OCI-LY7 (cell line): ENCODE measurements around the gene PEX14. TPM values are rescaled to one million over a fixed set of nuclear protein-coding genes. Genes with fewer than 3 reads are reported as not detected.

Experiments
- BruUV-seq: library from RNA; stranded (reverse); fragments of 400-500 nt; replicated peaks from 2 replicates; lab custom pipeline; 2021; lab: Mats Ljungman, UMichigan
- CTCF ChIA-PET: fragments of 300-600 bp; sonication (Branson Sonifier 250); formaldehyde crosslinking; loops from one replicate; lab custom pipeline; 2022; ENCODE audit warnings: antibody characterized with exemption; ENCODE audit not compliant: unreplicated experiment; lab: Charles Lee
- POLR2A ChIA-PET: fragments of 300-600 bp; sonication (Branson Sonifier 250); formaldehyde crosslinking; loops from one replicate; lab custom pipeline; 2022; ENCODE audit warnings: antibody characterized with exemption; lab: Charles Lee
- DNase-seq: peaks from one replicate; pipeline ENCODE4 v3.0.0-alpha.2; 2015; ENCODE audit warnings: low spot score
- H2AFZ ChIP-seq: fragments of 200-600 bp; sonication (generic), shearing (Covaris generic); 2 replicates; pipeline ENCODE4 v1.6.1; 2014; ENCODE audit warnings: mild to moderate bottlenecking, antibody characterized with exemption, low read length, moderate library complexity
- H3K27ac ChIP-seq: fragments of 200-600 bp; sonication (generic); 2 replicates; pipeline ENCODE4 v1.5.1; 2014; ENCODE audit warnings: mixed run types, low read depth, mild to moderate bottlenecking, moderate library complexity, low read length, inconsistent platforms; ENCODE audit not compliant: poor library complexity, severe bottlenecking
- H3K36me3 ChIP-seq: fragments of 200-600 bp; sonication (generic); 2 replicates; pipeline ENCODE4 v1.6.1; 2014; ENCODE audit warnings: mild to moderate bottlenecking, antibody characterized with exemption, low read length, moderate library complexity, mixed read lengths; ENCODE audit not compliant: insufficient read depth
- H3K4me1 ChIP-seq: fragments of 200-600 bp; sonication (generic); 2 replicates; pipeline ENCODE4 v1.5.1; 2014; ENCODE audit warnings: mild to moderate bottlenecking, low read length; ENCODE audit not compliant: insufficient read depth, poor library complexity, severe bottlenecking
- H3K4me2 ChIP-seq: fragments of 200-600 bp; sonication (generic); 2 replicates; pipeline ENCODE4 v1.6.1; 2014; ENCODE audit warnings: mild to moderate bottlenecking, low read length
- H3K4me3 ChIP-seq: fragments of 200-600 bp; sonication (generic); 2 replicates; pipeline ENCODE4 v1.5.1; 2014; ENCODE audit warnings: mild to moderate bottlenecking, low read depth, low read length; ENCODE audit not compliant: poor library complexity, severe bottlenecking
- H3K79me2 ChIP-seq: fragments of 200-600 bp; sonication (generic); 2 replicates; pipeline ENCODE4 v1.6.1; 2016; ENCODE audit warnings: low read depth, mild to moderate bottlenecking, low read length, moderate library complexity, mixed read lengths; ENCODE audit not compliant: insufficient read depth
- H3K9me2 ChIP-seq: fragments of 200-600 bp; sonication (generic); 2 replicates; pipeline ENCODE4 v1.6.1; 2016; ENCODE audit warnings: mild to moderate bottlenecking, low read length, mixed read lengths; ENCODE audit not compliant: insufficient read depth
- H3K9me3 ChIP-seq: fragments of 200-600 bp; sonication (generic); 2 replicates; pipeline ENCODE4 v1.6.1; 2014; ENCODE audit warnings: mild to moderate bottlenecking, mixed run types, low read length, mixed read lengths
- H4K20me1 ChIP-seq: fragments of 200-600 bp; sonication (generic); 2 replicates; pipeline ENCODE4 v1.6.1; 2014; ENCODE audit warnings: mild to moderate bottlenecking, antibody characterized with exemption, low read length, moderate library complexity, mixed read lengths; ENCODE audit not compliant: insufficient read depth
- CTCF ChIP-seq: fragments of 200-600 bp; sonication (generic); conservative IDR thresholded peaks from 2 replicates; pipeline ENCODE4 v1.5.1; 2014; ENCODE audit warnings: mild to moderate bottlenecking, antibody characterized with exemption, low read length, moderate library complexity, mixed read lengths
- EZH2phosphoT487 ChIP-seq: fragments of 200-600 bp; sonication (generic); IDR thresholded peaks from 2 replicates; pipeline ENCODE4 v1.6.1; 2018; ENCODE audit warnings: low read depth, borderline replicate concordance, mild to moderate bottlenecking, mixed run types, antibody characterized with exemption, low read length, moderate library complexity, mixed read lengths
- intact Hi-C: fragments of 100-400 bp; cut with micrococcal nuclease; formaldehyde crosslinking; loops from one replicate; pipeline ENCODE4 v1.10.0; 2022; ENCODE audit not compliant: unreplicated experiment
- total RNA-seq, 2 experiments: library from RNA; depleted of rRNA in 1 of 2; stranded (reverse); fragments of >200 nt in 1 of 2; shearing (Covaris generic) in 1 of 2; gene quantifications; 2 replicates each; pipeline ENCODE4 v1.2.3, GENCODE V29; 2014 to 2022

PEX14 gene
- total RNA-seq, 2 experiments from 2014 or later = 14.6 to 24.3 TPM

DNA sequence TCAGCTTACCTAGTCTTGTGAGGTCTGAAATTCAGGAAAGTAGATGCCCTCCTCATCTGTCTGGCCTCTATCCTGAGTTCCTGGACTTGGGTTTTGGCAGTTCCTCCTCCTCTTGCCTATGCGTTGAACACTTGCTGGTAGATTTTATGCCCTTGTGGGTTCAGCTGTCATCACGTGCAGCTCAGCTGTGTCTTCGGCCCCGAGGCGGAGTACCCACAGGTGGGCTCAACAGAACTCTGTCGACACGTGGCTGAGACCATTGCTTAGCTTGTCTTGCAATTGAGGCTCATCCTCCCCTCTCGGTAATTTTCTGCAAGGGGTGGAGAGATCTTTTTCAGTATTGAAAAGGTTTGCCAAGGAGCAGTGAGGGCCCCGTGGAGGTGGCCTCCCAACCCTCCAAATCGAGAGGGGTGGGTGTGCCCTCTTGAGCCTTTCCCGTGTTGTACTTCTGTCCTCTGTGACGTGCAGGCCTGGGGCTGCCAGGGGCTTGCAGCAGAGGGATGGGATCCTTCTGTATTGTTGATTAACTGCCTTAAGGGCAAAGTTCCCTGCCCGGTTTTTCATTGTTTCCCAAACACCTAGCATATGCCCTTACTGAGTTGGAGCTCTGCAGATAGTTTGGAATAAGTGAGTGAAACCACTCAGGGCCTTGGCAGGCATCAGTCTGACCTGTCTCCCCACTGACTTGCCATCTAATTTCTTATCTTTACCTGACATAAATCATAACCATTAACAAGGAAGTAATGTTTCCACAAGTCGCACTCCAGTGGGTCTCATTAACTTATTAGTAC lies 41.6 kb upstream of the PEX14 start:
- Histone ChIP-seq H3K4me2 (peak overlapping the region; percentile 74), H2AFZ (no peak overlapping the region), H3K4me3 (no peak overlapping the region), H4K20me1 (no peaks in the 10 kb centered on the region), H3K79me2 (no peaks in the 10 kb centered on the region; the same call in 1 of the 2 replicates), H3K36me3 (no peaks in the 10 kb centered on the region; the same call in 1 of the 2 replicates), H3K9me3 (no peaks in the 10 kb centered on the region), H3K27ac (no peak overlapping the region), H3K9me2 (no peaks in the 10 kb centered on the region), H3K4me1 (peaks cover 32% of the 10 kb centered on the region)
- ChIA-PET POLR2A (interaction anchor here (0.5 to 0.6 kb wide), 3 partner anchors 11 to 621 kb away, joined by 3 to 8 read pairs (median 5); no protein-coding TSS in a partner anchor), CTCF (no interaction called here)
- no TSS peak for BruUV-seq
- peak; percentile 18 for DNase-seq
- TF ChIP-seq EZH2phosphoT487 (no peak), CTCF (no peak)
- intact Hi-C loops = no loop called here

GRCh38 chr1:10433790-10434189 lies 41.0 kb upstream of the PEX14 start:
- Histone ChIP-seq H3K4me2 (peak overlapping the region; percentile 74; the same call in 1 of the 2 replicates), H3K4me3 (no peak overlapping the region), H4K20me1 (no peaks in the 10 kb centered on the region), H2AFZ (no peak overlapping the region), H3K4me1 (peaks cover 32% of the 10 kb centered on the region), H3K79me2 (no peaks in the 10 kb centered on the region; the same call in 1 of the 2 replicates), H3K9me2 (no peaks in the 10 kb centered on the region), H3K9me3 (no peaks in the 10 kb centered on the region), H3K36me3 (no peaks in the 10 kb centered on the region; the same call in 1 of the 2 replicates), H3K27ac (no peak overlapping the region)
- DNase-seq = no peak
- intact Hi-C loops = no loop called here
- no TSS peak for BruUV-seq
- ChIA-PET CTCF (no interaction called here), POLR2A (interaction anchor here (0.5 to 0.6 kb wide), 2 partner anchors 119 to 621 kb away, joined by 5 to 8 read pairs; no protein-coding TSS in a partner anchor)
- TF ChIP-seq EZH2phosphoT487 (no peak), CTCF (no peak)
